CD4-positive, alpha-beta T cell treated with Interleukin-15 for 4 hours (primary cell): Measurements from ENCODE around the gene SMIM24.

Experiments
- DNase-seq: peaks from one replicate; pipeline ENCODE4 v3.0.0-alpha.2; 2020; ENCODE audit warnings: low spot score

Gene SMIM24

GRCh38 chr19:3497757-3498520, 17.6 kb upstream of the SMIM24 start:
- no peak for DNase-seq

- no peak for DNase-seq
Observed at GRCh38 chr19:3496392-3497273, 16.3 kb upstream of the SMIM24 start.

GRCh38 chr19:3494559-3494958, 14.2 kb upstream of the SMIM24 start:
- DNase-seq: peak; percentile 69

- DNase-seq: peak; percentile 21
Observed at GRCh38 chr19:3494051-3494450, 13.7 kb upstream of the SMIM24 start.

- no peak for DNase-seq
Observed at GRCh38 chr19:3493651-3494050, 13.3 kb upstream of the SMIM24 start.

GRCh38 chr19:3492919-3493318, 12.6 kb upstream of the SMIM24 start:
- no peak for DNase-seq

GRCh38 chr19:3492131-3492839, 12.0 kb upstream of the SMIM24 start:
- no peak for DNase-seq

- no peak for DNase-seq
Observed at GRCh38 chr19:3491396-3492119, 11.2 kb upstream of the SMIM24 start.

- DNase-seq: no peak
Observed at GRCh38 chr19:3483226-3483628, 2.9 kb upstream of the SMIM24 start, which contains the start of gene SMIM44. SMIM44 (minus strand) TSS chr19:3483441; CDS start chr19:3483403, 38 bp downstream.

- no peak for DNase-seq
Observed at GRCh38 chr19:3482507-3483225, 2.3 kb upstream of the SMIM24 start.

GRCh38 chr19:3481241-3482090, 1.1 kb upstream of the SMIM24 start:
- DNase-seq: no peak

- no peak for DNase-seq
Observed at GRCh38 chr19:3479834-3480215, 500 bp downstream of the SMIM24 start.

- peak; percentile 38 for DNase-seq
Observed at GRCh38 chr19:3479177-3479833, 1.0 kb downstream of the SMIM24 start.

- DNase-seq: no peak
Observed at GRCh38 chr19:3478409-3479176, 1.7 kb downstream of the SMIM24 start.

GRCh38 chr19:3477951-3478350, 2.4 kb downstream of the SMIM24 start:
- no peak for DNase-seq

- no peak for DNase-seq
Observed at GRCh38 chr19:3477506-3477905, 2.8 kb downstream of the SMIM24 start.

- no peak for DNase-seq
Observed at GRCh38 chr19:3476830-3477229, 3.5 kb downstream of the SMIM24 start.

- no peak for DNase-seq
Observed at GRCh38 chr19:3475449-3475848, 4.9 kb downstream of the SMIM24 start.

- no peak for DNase-seq
Observed at GRCh38 chr19:3474614-3475013, 5.7 kb downstream of the SMIM24 start.
